GM12872 (cell line): ENCODE measurements around the gene ITPKC.

Experiments
- CTCF ChIP-seq: IDR thresholded peaks from 3 replicates; pipeline ENCODE4 v1.5.1; 2011; ENCODE audit warnings: low read depth, mild to moderate bottlenecking, low read length, moderate library complexity; ENCODE audit not compliant: insufficient read depth

The ITPKC gene

DNA sequence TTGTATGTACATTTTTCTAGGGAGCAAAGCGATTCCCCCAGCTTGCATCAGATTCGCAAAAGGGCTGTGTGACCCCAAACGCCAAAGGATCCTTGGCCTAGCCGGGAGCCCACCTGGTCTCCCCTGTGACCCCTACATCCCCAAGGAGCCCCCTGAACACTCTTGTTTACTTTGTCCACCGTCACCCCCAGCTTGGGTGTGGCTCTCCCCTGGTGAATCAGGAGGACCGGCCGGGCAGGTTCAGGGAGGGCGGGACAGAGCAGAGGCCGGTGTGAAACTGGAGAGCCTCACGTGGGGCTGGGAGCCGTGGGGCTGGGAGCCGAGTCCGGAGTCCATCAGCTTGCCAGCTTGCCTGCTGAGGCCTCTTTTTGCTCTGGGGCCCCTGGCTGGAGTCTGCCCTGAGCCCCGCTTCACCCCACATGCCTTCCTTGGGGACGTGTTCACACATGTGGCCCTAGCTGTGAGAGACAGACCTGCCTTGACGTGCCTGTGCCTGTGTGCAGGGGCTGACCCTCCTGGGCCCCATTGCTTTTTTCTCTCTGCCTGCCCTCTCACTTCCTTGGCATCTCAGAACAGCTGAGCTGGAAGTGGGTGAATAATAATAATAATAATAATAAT is 2.0 kb downstream of the ITPKC start:
- TF ChIP-seq CTCF: no peak

GRCh38 chr19:40719414-40719894 is 2.5 kb downstream of the ITPKC start:
- no peak for TF ChIP-seq CTCF

- no peak for TF ChIP-seq CTCF
Observed at GRCh38 chr19:40721140-40721486, 4.2 kb downstream of the ITPKC start.

GRCh38 chr19:40721936-40722661 is 5.2 kb downstream of the ITPKC start:
- no peak for TF ChIP-seq CTCF

DNA sequence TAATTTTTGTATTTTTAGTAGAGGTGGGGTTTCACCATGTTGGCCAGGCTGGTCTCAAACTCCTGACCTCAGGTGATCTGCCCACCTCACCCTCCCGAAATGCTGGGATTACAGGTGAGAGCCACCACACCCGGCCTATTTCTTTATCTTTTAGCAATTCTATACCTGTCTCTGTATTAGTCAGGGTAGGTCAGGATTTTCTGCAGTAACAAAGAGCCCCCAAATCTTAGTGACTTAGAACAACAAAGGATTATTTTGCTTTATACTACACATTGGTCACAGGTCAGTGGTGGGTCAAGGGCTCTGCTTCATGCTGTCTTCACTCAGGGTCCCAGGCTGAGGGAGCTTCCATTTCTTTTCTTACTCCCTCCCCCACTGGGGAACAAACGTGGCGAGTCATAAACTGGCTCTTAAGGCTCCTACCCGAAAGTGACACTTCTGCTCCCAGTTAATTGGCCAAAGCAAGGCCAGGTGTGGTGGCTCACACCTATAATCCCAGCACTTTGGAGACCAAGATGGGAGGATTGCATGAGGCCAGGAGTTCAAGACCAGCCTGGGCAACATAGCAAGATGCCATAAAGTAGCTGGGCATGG is 6.8 kb downstream of the ITPKC start:
- no peak for TF ChIP-seq CTCF

- no peak for TF ChIP-seq CTCF
Observed at GRCh38 chr19:40724315-40724714, 7.4 kb downstream of the ITPKC start.

GRCh38 chr19:40724855-40725254 is 7.9 kb downstream of the ITPKC start:
- no peak for TF ChIP-seq CTCF
